ENCODE results near the gene MARF1. TPM values are rescaled to one million over a fixed set of nuclear protein-coding genes. Genes with fewer than 3 reads are reported as not detected.
"Not testable (repeated sequence)": the region's sequence is repeated elsewhere in the genome, so short reads cannot be mapped to it uniquely, and the experiment has no call there.

MARF1 gene
- polyA plus RNA-seq, 1 donor (not counting 4 experiments of a cell fraction or from before 2014, with no cell fraction given) = 12.5 TPM

DNA sequence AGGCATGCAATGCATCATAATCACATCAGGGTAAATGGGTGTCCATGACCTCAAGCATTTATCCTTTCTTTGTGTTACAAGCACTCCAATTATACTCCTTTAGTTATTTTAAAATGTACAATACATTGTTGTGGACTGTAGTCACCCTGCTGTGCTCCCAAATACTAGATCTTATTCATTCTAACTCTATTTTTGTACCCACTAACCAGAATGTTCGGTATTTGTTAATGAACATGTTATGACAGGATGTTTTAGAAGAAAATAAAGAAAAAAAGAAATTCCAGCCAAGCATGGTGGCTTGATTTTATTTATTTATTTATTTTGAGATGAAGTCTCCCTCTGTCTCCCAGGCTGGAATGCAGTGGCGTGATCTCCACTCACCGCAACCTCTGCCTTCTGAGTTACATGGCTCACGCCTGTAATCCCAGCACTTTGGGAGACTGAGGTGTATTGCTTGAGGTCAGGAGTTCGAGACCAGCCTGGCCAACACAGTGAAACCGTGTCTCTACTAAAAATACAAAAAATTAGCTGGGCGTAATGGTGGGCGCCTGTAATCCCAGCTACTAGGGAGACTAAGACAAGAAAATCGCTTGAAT, 5.3 kb upstream of the MARF1 start:
- Histone ChIP-seq H3K9ac (ENCODE audit: control insufficient read depth, extremely low read depth, insufficient read depth, low read length) (no peak overlapping the region), H2AFZ (ENCODE audit: control insufficient read depth, low read length) (no peak overlapping the region), H3K4me3 (ENCODE audit: control insufficient read depth in 2 of 3, extremely low read depth in 1 of 3, insufficient read depth in 2 of 3, low read depth in 1 of 3, low read length in 3 of 3) (no peak overlapping the region), H3K4me1 (ENCODE audit: control insufficient read depth, extremely low read depth, insufficient read depth, low read length) (peaks cover 54% of the 10 kb centered on the region), H3K4me2 (ENCODE audit: control insufficient read depth, extremely low read depth, insufficient read depth, low read depth, low read length) (no peak overlapping the region), H4K20me1 (ENCODE audit: control insufficient read depth, extremely low read depth, insufficient read depth, low read length) (peaks cover 4% of the 10 kb centered on the region), H3K36me3 (ENCODE audit: control insufficient read depth in 2 of 2, extremely low read depth in 1 of 2, insufficient read depth in 2 of 2, low read length in 2 of 2) (peaks cover 0 to 9% of the 10 kb centered on the region in 2 experiments), H3K9me1 (ENCODE audit: control insufficient read depth, extremely low read depth, insufficient read depth, low read length) (no peaks in the 10 kb centered on the region), H3K27ac (ENCODE audit: control insufficient read depth, insufficient read depth, low read length) (peak overlapping the region; percentile 45), H3K27me3 (ENCODE audit: control insufficient read depth, extremely low read depth, insufficient read depth, low read length) (no peaks in the 10 kb centered on the region), H3K9me3 (ENCODE audit: control insufficient read depth, low read depth, low read length) (no peaks in the 10 kb centered on the region), H3K79me2 (ENCODE audit: control insufficient read depth, insufficient read depth, low read length) (peaks cover 31% of the 10 kb centered on the region)
- FAIRE-seq (no peak), DNase-seq (ENCODE audit: low read depth, low spot score) (no peak)
- no peak for TF ChIP-seq EZH2 (IDR thresholded peaks at IDR 0.05; ENCODE audit: low read length)
- TF ChIP-seq, protein P1, sequence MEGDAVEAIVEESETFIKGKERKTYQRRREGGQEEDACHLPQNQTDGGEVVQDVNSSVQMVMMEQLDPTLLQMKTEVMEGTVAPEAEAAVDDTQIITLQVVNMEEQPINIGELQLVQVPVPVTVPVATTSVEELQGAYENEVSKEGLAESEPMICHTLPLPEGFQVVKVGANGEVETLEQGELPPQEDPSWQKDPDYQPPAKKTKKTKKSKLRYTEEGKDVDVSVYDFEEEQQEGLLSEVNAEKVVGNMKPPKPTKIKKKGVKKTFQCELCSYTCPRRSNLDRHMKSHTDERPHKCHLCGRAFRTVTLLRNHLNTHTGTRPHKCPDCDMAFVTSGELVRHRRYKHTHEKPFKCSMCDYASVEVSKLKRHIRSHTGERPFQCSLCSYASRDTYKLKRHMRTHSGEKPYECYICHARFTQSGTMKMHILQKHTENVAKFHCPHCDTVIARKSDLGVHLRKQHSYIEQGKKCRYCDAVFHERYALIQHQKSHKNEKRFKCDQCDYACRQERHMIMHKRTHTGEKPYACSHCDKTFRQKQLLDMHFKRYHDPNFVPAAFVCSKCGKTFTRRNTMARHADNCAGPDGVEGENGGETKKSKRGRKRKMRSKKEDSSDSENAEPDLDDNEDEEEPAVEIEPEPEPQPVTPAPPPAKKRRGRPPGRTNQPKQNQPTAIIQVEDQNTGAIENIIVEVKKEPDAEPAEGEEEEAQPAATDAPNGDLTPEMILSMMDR (optimal IDR thresholded peaks at IDR 0.05 in 1 of 3, IDR thresholded peaks at IDR 0.05 in 1 of 3, conservative IDR thresholded peaks at IDR 0.05 in 1 of 3; ENCODE audit: extremely low read depth in 1 of 3, insufficient read depth in 2 of 3, low read length in 3 of 3) = no peak
- dilution Hi-C loops (cut with MboI; ENCODE audit: extremely low pct_ligation_motif_present, low sequenced_read_pairs) = no loop called here

DNA sequence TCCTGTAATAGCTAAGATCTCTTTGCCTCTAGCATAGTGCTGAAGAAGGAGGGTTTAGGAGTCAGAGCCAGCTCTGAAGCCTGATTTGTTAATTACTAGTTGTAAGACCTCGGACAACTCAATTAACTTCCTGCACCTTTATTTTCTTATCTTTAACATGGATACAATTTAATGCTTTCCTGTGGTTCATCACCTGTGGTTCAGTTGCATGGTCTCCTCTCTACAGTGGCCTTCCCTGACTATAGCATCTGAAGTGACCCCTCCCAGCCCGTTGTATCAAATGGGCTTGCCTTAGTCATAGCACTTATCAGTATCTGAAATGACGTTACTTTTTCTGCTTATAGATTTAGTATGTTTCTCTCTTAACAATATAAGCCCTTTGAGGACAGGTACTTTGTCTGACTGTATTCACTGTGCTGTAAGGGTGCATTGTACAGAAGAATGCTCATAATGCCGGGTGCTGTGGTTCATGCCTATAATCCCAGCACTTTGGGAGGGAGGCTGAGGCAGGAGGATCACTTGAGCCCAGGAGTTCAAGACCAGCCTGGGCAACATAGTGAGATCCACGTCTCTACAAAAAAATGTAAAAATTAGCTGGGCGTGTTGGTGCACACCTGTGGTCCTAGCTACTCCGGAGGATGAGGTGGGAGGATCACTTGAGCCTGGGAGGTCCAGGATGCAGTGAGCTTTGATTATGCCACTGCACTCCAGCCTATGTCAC, 4.5 kb upstream of the MARF1 start:
- no peaks in the 10 kb centered on the region for H4K20me1 ChIP-seq (ENCODE audit: control insufficient read depth, extremely low read depth, insufficient read depth, low read length)
- dilution Hi-C loops (cut with MboI; ENCODE audit: extremely low pct_ligation_motif_present, low sequenced_read_pairs) = no loop called here
- TF ChIP-seq, protein P1 (optimal IDR thresholded peaks at IDR 0.05 in 1 of 3, IDR thresholded peaks at IDR 0.05 in 1 of 3, conservative IDR thresholded peaks at IDR 0.05 in 1 of 3; ENCODE audit: extremely low read depth in 1 of 3, insufficient read depth in 2 of 3, low read length in 3 of 3) = no peak
- TF ChIP-seq EZH2 (IDR thresholded peaks at IDR 0.05; ENCODE audit: low read length) = no peak
- H3K4me3 ChIP-seq (ENCODE audit: control insufficient read depth in 2 of 3, extremely low read depth in 1 of 3, insufficient read depth in 2 of 3, low read depth in 1 of 3, low read length in 3 of 3) = no peak overlapping the region
- H3K4me1 ChIP-seq (ENCODE audit: control insufficient read depth, extremely low read depth, insufficient read depth, low read length) = peaks cover 46% of the 10 kb centered on the region
- peaks cover 0 to 4% of the 10 kb centered on the region in 2 experiments for H3K36me3 ChIP-seq (ENCODE audit: control insufficient read depth in 2 of 2, extremely low read depth in 1 of 2, insufficient read depth in 2 of 2, low read length in 2 of 2)
- H2AFZ ChIP-seq (ENCODE audit: control insufficient read depth, low read length) = no peak overlapping the region
- FAIRE-seq (no peak), DNase-seq (ENCODE audit: low read depth, low spot score) (no peak)
- peak overlapping the region; percentile 45 for H3K27ac ChIP-seq (ENCODE audit: control insufficient read depth, insufficient read depth, low read length)
- peak overlapping the region; percentile 20 for H3K4me2 ChIP-seq (ENCODE audit: control insufficient read depth, extremely low read depth, insufficient read depth, low read depth, low read length)
- H3K9ac ChIP-seq (ENCODE audit: control insufficient read depth, extremely low read depth, insufficient read depth, low read length) = peak overlapping the region; percentile 8
- peaks cover 23% of the 10 kb centered on the region for H3K79me2 ChIP-seq (ENCODE audit: control insufficient read depth, insufficient read depth, low read length)
- H3K27me3 ChIP-seq (ENCODE audit: control insufficient read depth, extremely low read depth, insufficient read depth, low read length) = no peaks in the 10 kb centered on the region
- no peaks in the 10 kb centered on the region for H3K9me3 ChIP-seq (ENCODE audit: control insufficient read depth, low read depth, low read length)
- no peaks in the 10 kb centered on the region for H3K9me1 ChIP-seq (ENCODE audit: control insufficient read depth, extremely low read depth, insufficient read depth, low read length)

DNA sequence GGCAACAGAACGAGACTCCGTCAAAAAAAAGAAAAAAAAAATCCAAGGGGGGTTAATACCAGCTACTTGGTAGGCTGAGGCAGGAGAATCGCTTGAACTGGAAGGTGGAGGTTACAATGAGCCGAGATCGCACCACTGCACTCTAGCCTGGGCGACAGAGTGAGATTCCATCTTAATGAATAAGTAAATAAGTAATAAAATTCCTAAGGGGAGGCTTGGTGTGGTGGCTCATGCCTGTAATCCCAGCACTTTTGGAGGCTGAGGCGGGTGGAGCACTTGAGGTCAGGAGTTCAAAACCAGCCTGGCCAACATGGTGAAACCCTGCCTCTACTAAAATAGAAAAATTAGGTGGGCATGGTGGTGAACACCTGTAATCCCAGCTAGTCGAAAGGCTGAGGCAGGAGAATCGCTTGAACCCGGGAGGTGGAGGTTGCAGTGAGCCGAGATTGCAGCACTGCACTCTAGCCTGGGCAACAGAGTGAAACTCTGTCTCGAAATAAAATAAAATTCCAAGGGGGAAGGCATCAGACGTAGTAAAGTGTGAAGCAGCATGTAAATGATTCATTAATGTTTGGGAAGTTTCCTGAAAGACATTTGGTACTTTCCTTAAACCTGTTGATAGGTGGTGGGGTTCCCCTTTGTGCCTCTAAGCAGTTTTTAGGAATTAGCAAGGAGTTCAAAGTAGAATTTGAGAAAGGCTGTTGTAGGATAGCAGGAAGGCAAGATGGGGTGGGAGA, 3.8 kb upstream of the MARF1 start:
- H3K36me3 ChIP-seq (ENCODE audit: control insufficient read depth in 2 of 2, extremely low read depth in 1 of 2, insufficient read depth in 2 of 2, low read length in 2 of 2); H3K27me3 ChIP-seq (ENCODE audit: control insufficient read depth, extremely low read depth, insufficient read depth, low read length); H2AFZ ChIP-seq (ENCODE audit: control insufficient read depth, low read length); H4K20me1 ChIP-seq (ENCODE audit: control insufficient read depth, extremely low read depth, insufficient read depth, low read length); FAIRE-seq; H3K9me3 ChIP-seq (ENCODE audit: control insufficient read depth, low read depth, low read length); dilution Hi-C loops (cut with MboI; ENCODE audit: extremely low pct_ligation_motif_present, low sequenced_read_pairs); H3K9me1 ChIP-seq (ENCODE audit: control insufficient read depth, extremely low read depth, insufficient read depth, low read length); H3K4me3 ChIP-seq (ENCODE audit: control insufficient read depth in 2 of 3, extremely low read depth in 1 of 3, insufficient read depth in 2 of 3, low read depth in 1 of 3, low read length in 3 of 3); DNase-seq (ENCODE audit: low read depth, low spot score): not testable (repeated sequence)
- Histone ChIP-seq H3K4me2 (ENCODE audit: control insufficient read depth, extremely low read depth, insufficient read depth, low read depth, low read length) (peak overlapping the region; percentile 20), H3K27ac (ENCODE audit: control insufficient read depth, insufficient read depth, low read length) (peak overlapping the region; percentile 45), H3K4me1 (ENCODE audit: control insufficient read depth, extremely low read depth, insufficient read depth, low read length) (peaks cover 43% of the 10 kb centered on the region), H3K9ac (ENCODE audit: control insufficient read depth, extremely low read depth, insufficient read depth, low read length) (peak overlapping the region; percentile 34), H3K79me2 (ENCODE audit: control insufficient read depth, insufficient read depth, low read length) (peaks cover 21% of the 10 kb centered on the region)
